Stimulated activated CD8-positive, alpha-beta memory T cell treated with anti-CD3 and anti-CD28 coated beads, Interleukin-2, amount 100 ng/mL, for 1 hour (primary cell): ENCODE results near the gene CAMK2D.
"Not testable (repeated sequence)": the region's sequence is repeated elsewhere in the genome, so short reads cannot be mapped to it uniquely, and the experiment has no call there.

Source experiments
- DNase-seq, 2 donors: peaks; one replicate each; pipeline ENCODE4 v3.0.0-alpha.2; 2020; ENCODE audit warnings: low read depth in 2 of 2

Gene CAMK2D

GRCh38 chr4:113730467-113731216 lies 30.9 kb downstream of the CAMK2D start:
- DNase-seq, result no peak

GRCh38 chr4:113727802-113728201 lies 33.7 kb downstream of the CAMK2D start:
- DNase-seq, result no peak

GRCh38 chr4:113725963-113726362 lies 35.6 kb downstream of the CAMK2D start:
- DNase-seq, result no peak

- no peak for DNase-seq
Observed at GRCh38 chr4:113718252-113718651, 43.3 kb downstream of the CAMK2D start.

- no peak for DNase-seq
Observed at GRCh38 chr4:113711883-113712662, 49.5 kb downstream of the CAMK2D start.

- DNase-seq, result no peak
Observed at GRCh38 chr4:113708250-113708649, 53.3 kb downstream of the CAMK2D start.

- no peak for DNase-seq
Observed at GRCh38 chr4:113707048-113707447, 54.5 kb downstream of the CAMK2D start.

GRCh38 chr4:113705097-113705496 lies 56.4 kb downstream of the CAMK2D start:
- DNase-seq, result not testable (repeated sequence)

- DNase-seq, result not testable (repeated sequence)
Observed at GRCh38 chr4:113702596-113702995, 58.9 kb downstream of the CAMK2D start.

GRCh38 chr4:113701169-113701568 lies 60.4 kb downstream of the CAMK2D start:
- DNase-seq, result no peak

GRCh38 chr4:113700602-113701150 lies 60.9 kb downstream of the CAMK2D start:
- DNase-seq, result no peak

GRCh38 chr4:113699772-113700171 lies 61.8 kb downstream of the CAMK2D start:
- DNase-seq, result no peak

- no peak for DNase-seq
Observed at GRCh38 chr4:113697429-113697828, 64.1 kb downstream of the CAMK2D start.

- DNase-seq, result no peak
Observed at GRCh38 chr4:113695328-113696169, 66.0 kb downstream of the CAMK2D start.

- DNase-seq, result no peak
Observed at GRCh38 chr4:113694008-113694407, 67.5 kb downstream of the CAMK2D start.

GRCh38 chr4:113692809-113693411 lies 68.6 kb downstream of the CAMK2D start:
- no peak for DNase-seq

GRCh38 chr4:113691676-113692075 lies 69.9 kb downstream of the CAMK2D start:
- no peak for DNase-seq

- no peak for DNase-seq
Observed at GRCh38 chr4:113689394-113689793, 72.1 kb downstream of the CAMK2D start.

GRCh38 chr4:113687067-113687718 lies 74.3 kb downstream of the CAMK2D start:
- no peak for DNase-seq

GRCh38 chr4:113685157-113685556 lies 76.4 kb downstream of the CAMK2D start:
- DNase-seq, result not testable (repeated sequence)

- no peak for DNase-seq
Observed at GRCh38 chr4:113684534-113685091, 76.9 kb downstream of the CAMK2D start.
